ENCODE results near the gene ADORA2A. TPM values are rescaled to one million over a fixed set of nuclear protein-coding genes. Genes with fewer than 3 reads are reported as not detected.

Gene ADORA2A
- total RNA-seq, 4 donors from 2014 or later, result 1.7 to 4.5 (median 2.5) TPM

GRCh38 chr22:24402460-24403192, 24.8 kb upstream of the ADORA2A start:
- TF ChIP-seq, protein P1, sequence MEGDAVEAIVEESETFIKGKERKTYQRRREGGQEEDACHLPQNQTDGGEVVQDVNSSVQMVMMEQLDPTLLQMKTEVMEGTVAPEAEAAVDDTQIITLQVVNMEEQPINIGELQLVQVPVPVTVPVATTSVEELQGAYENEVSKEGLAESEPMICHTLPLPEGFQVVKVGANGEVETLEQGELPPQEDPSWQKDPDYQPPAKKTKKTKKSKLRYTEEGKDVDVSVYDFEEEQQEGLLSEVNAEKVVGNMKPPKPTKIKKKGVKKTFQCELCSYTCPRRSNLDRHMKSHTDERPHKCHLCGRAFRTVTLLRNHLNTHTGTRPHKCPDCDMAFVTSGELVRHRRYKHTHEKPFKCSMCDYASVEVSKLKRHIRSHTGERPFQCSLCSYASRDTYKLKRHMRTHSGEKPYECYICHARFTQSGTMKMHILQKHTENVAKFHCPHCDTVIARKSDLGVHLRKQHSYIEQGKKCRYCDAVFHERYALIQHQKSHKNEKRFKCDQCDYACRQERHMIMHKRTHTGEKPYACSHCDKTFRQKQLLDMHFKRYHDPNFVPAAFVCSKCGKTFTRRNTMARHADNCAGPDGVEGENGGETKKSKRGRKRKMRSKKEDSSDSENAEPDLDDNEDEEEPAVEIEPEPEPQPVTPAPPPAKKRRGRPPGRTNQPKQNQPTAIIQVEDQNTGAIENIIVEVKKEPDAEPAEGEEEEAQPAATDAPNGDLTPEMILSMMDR (IDR thresholded peaks at IDR 0.05), result no peak
- ATAC-seq (ENCODE audit: low FRiP score) (peak; percentile 78), DNase-seq (ENCODE audit: low spot score) (peak; percentile 60)

- no peak for DNase-seq (ENCODE audit: low spot score)
- no peak for ATAC-seq (ENCODE audit: low FRiP score)
- TF ChIP-seq, protein P1 (IDR thresholded peaks at IDR 0.05), result no peak
These were observed 24.1 kb upstream of the ADORA2A start for GRCh38 chr22:24403346-24403745.

GRCh38 chr22:24404561-24405275, 22.7 kb upstream of the ADORA2A start:
- no peak for ATAC-seq (ENCODE audit: low FRiP score)
- TF ChIP-seq, protein P1 (IDR thresholded peaks at IDR 0.05), result no peak
- no peak for DNase-seq (ENCODE audit: low spot score)

GRCh38 chr22:24405631-24406321, 21.6 kb upstream of the ADORA2A start:
- TF ChIP-seq, protein P1 (IDR thresholded peaks at IDR 0.05), result no peak
- no peak for ATAC-seq (ENCODE audit: low FRiP score)
- DNase-seq (ENCODE audit: low spot score), result no peak

- DNase-seq (ENCODE audit: low spot score) (no peak), ATAC-seq (ENCODE audit: low FRiP score) (no peak)
- TF ChIP-seq, protein P1 (IDR thresholded peaks at IDR 0.05), result no peak
These were observed 20.8 kb upstream of the ADORA2A start for GRCh38 chr22:24406322-24407277.

GRCh38 chr22:24407278-24407665, 20.1 kb upstream of the ADORA2A start:
- no peak for DNase-seq (ENCODE audit: low spot score)
- TF ChIP-seq, protein P1 (IDR thresholded peaks at IDR 0.05), result no peak
- no peak for ATAC-seq (ENCODE audit: low FRiP score)

Measured in omental fat pad (tissue), 4 donors.